GM21390 (cell line): ENCODE results near the gene CMTM7.

Experiments
- ATAC-seq: cut with Tn5 transposase; IDR thresholded peaks from one replicate; pipeline ENCODE4 v1.9.1; 2021; ENCODE audit not compliant: unreplicated experiment

The CMTM7 gene

GRCh38 chr3:32435911-32436815, 44.5 kb downstream of the CMTM7 start:
- no peak for ATAC-seq

GRCh38 chr3:32436816-32437189, 45.1 kb downstream of the CMTM7 start:
- peak; percentile 40 for ATAC-seq

- ATAC-seq = no peak
These were observed 46.2 kb downstream of the CMTM7 start for GRCh38 chr3:32437896-32438295.

- peak; percentile 96 for ATAC-seq
These were observed 47.1 kb downstream of the CMTM7 start for GRCh38 chr3:32438596-32439344.

GRCh38 chr3:32439421-32439820, 47.8 kb downstream of the CMTM7 start:
- peak; percentile 30 for ATAC-seq

GRCh38 chr3:32440611-32441350, 49.1 kb downstream of the CMTM7 start:
- no peak for ATAC-seq

GRCh38 chr3:32442766-32443165, 51.1 kb downstream of the CMTM7 start:
- ATAC-seq = no peak

GRCh38 chr3:32443478-32443877, 51.8 kb downstream of the CMTM7 start:
- ATAC-seq = no peak

- ATAC-seq = no peak
These were observed 56.3 kb downstream of the CMTM7 start for GRCh38 chr3:32447865-32448400.

GRCh38 chr3:32448686-32449474, 57.2 kb downstream of the CMTM7 start:
- ATAC-seq = no peak

GRCh38 chr3:32449691-32450090, 58.0 kb downstream of the CMTM7 start:
- ATAC-seq = no peak

GRCh38 chr3:32450426-32450825, 58.8 kb downstream of the CMTM7 start:
- ATAC-seq = no peak

GRCh38 chr3:32450992-32451659, 59.5 kb downstream of the CMTM7 start:
- ATAC-seq = no peak

- no peak for ATAC-seq
These were observed 60.4 kb downstream of the CMTM7 start for GRCh38 chr3:32452009-32452408.

- ATAC-seq = no peak
These were observed 61.7 kb downstream of the CMTM7 start for GRCh38 chr3:32453346-32453745.

GRCh38 chr3:32454111-32454510, 62.5 kb downstream of the CMTM7 start:
- no peak for ATAC-seq

GRCh38 chr3:32454731-32455608, 63.3 kb downstream of the CMTM7 start:
- no peak for ATAC-seq

GRCh38 chr3:32455609-32456428, 64.2 kb downstream of the CMTM7 start:
- no peak for ATAC-seq
